GM04503 (cell line): ENCODE results near the gene NEK11.
A peak's percentile ranks its signal among the peaks of the same experiment; 100 is the strongest.
"Not testable (repeated sequence)": the region's sequence is repeated elsewhere in the genome, so short reads cannot be mapped to it uniquely, and the experiment has no call there.

ENCODE experiments used
- DNase-seq: peaks from one replicate; pipeline ENCODE4 v3.0.0-alpha.2; 2012; ENCODE audit warnings: low read depth

The NEK11 gene

DNA sequence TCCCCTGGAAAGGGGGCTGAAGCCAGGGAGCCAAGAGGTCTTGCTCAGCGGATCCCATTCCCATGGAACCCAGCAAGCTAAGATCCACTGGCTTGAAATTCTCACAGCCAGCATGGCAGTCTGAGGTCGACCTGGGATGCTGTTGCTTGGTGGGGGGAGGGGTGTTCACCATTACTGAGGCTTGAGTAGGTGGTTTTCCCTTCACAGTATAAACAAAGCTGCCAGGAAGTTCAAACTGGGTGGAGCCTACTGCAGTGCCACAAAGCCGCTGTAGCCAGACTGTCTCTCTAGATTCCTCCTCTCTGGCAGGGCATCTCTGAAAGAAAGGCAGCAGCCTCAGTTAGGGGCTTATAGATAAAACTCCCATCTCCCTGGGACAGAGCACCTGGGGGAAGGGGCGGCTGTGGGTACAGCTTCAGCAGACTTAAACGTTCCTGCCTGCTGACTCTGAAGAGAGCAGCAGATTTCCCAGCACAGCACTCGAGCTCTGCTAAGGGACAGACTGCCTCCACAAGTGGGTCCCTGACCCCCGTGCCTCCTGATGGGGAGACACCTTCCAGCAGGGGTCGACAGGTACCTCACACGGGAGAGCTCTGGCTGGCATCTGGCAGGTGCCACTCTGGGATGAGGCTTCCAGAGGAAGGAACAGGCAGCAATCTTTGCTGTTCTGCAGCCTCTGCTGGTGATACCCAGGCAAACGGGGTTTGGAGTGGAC, 15.8 kb downstream of the NEK11 start:
- not testable (repeated sequence) for DNase-seq

DNA sequence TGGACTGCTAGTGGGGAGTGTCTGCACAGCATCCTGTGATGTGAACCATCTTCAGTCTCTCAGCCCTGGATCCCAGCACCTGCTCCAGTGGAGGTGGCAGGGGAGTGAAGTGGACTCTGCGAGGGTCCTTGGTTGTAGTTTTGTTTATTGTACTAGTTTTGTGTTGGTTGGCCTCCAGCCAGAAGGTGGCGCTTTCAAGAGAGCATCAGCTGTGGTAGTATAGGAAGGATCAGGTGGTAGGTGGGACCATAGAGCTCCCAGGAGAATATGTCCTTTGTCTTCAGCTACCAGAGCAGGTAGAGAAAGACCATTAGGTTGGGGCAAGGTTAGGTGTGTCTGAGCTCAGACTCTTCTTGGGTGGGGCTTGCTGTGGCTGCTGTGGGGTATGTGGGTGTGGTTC, 20.9 kb downstream of the NEK11 start:
- DNase-seq, result no peak

DNA sequence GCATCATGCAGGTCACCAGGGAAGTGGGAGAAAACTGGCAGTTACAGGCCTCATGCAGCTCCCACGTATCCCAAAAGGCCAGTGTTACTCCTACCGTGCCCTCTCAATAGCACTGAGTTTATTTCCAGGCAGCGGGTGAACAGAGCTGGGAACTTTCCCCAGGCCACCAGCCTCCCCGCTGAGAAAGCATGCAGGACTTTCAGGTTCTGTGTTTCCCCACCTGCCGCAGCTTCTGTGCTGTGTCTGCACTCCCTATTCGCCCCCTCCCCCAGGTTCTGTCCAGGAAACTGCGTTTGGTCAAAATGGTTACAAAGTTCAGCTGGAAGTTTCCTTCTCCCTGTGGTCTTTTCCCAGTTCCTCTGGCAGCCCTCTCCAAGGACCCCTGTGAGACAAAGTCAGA, 21.4 kb downstream of the NEK11 start:
- DNase-seq, result no peak

DNA sequence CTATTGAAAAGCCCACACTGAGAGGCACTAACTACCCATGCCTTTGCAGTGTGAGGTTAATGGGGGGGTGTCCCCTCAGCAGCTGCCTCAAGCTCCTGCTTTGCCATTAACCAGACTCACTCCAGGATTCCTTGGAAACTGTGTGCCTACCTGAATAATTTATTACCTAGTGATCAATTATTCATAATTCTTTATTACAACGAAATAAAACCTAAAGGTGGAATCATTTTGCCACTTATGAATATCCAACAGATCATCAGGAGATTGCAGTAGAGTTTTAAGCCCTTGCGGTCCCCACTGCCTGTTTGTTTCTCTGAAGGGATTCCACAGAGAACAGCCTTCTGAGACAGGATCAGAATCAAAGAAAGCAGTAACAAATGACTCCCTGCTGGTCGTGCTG, 23.3 kb downstream of the NEK11 start:
- no peak for DNase-seq

DNA sequence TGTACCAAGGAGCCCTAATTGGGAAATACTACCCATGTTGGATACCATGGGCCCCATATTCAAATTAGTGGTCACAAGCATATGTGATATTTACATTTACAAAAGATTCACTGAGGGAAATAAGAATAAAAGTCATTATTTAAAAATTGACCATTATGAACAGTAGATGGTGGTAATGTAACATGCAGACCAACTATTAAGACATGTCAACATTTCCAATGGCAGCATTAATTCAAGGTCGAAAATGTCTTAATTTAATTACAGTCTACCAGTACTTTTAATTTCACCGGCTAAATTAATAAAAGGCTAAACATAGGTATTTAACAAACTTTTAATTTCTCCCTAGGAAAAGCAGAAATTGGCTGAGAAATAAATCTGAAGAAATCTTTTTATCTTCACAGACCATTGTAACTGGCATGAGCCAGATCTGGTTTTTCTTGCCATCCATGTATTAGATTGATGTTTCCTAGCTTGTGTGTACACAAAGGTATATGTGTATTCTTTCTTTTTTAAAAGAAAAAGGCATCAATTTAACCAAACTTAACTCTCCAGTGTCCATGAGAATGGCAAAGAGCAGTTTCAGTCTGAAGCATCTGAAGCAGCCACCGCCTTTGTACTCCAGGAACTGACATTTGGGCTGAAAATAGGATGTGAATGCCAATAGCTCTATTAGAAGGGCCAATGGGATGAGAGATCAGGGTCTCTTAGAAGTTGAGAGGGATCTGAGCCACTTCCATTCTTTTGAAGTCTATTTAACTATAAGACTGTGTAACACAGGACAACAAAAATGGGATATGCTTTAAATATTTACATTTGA, 26.6 kb downstream of the NEK11 start:
- DNase-seq, result no peak

- DNase-seq, result no peak
Measured at GRCh38 chr3:131067983-131068382, 41.3 kb downstream of the NEK11 start.

- no peak for DNase-seq
Measured at GRCh38 chr3:131072099-131072559, 45.5 kb downstream of the NEK11 start.

DNA sequence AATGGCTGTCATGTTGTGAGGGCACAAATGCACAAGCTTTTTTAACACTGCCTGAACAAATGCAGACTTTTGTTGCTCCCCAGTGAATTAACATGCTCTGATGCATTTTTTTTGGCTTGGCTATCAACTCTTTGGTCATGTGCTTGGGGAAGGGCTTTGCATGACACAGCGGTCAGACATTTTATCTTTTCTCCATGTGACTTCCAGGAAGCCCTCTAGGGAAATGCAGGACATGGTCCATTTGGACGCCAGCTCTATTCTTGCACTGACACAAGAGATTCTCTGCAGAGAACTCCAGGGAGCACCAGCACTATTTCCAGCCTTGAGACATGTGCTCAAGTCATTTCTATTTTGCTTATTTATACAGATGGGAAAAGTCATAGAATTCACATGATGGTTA, 46.2 kb downstream of the NEK11 start:
- no peak for DNase-seq

DNA sequence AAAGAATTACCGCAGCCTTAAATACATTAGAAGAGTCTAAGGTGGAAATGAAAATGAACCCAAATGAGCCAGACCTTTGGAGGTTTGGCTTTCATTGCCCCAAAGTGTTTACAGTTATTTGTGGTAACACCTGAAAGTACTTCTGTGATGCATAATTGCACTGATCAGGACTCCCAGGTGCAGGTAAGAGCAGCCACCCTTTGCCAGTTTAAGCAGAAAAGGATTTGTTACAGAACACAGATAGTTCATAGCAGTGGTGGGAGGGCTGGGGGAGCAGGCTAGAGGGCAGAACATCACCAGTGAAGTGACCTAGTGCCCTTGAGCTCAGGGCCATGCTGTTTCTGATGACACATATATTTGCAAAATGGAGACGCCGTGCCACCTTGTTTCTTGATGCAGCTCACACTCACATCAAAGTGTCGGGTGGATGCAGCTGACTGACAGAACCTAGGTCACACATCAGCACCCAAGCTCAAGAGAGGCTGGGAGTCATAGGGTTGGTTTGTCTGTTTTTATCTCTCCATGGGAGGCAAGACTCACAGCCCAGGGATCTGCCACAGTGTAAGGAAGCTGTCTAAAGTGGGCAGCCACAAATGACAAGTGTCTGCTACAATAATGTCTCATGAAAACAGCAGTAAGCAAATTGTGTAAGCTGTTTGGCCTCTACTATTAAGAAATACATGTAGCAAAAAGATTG, 49.1 kb downstream of the NEK11 start:
- DNase-seq, result no peak

GRCh38 chr3:131077904-131078303, 51.2 kb downstream of the NEK11 start:
- no peak for DNase-seq

- no peak for DNase-seq
Measured at GRCh38 chr3:131079086-131079485, 52.4 kb downstream of the NEK11 start.

DNA sequence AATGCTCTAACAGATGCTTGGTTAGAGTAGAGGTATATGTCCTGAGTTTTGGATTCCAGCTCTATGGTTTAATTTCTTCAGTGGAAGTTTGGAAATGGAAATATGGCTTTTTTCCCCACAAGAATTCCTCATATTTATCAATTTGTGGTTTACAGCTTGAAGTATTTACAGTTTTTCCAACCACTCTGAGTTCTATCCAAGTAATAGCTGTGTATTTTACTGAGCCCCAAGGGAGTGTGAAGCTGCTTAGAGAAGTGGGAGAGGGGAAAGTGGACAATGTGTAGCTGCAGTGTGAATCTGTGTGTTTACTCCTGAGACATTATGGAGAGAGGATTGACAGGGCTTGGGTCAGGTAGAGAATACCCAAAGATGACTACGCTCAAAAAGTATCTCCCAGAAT, 54.5 kb downstream of the NEK11 start:
- DNase-seq, result peak; percentile 34

DNA sequence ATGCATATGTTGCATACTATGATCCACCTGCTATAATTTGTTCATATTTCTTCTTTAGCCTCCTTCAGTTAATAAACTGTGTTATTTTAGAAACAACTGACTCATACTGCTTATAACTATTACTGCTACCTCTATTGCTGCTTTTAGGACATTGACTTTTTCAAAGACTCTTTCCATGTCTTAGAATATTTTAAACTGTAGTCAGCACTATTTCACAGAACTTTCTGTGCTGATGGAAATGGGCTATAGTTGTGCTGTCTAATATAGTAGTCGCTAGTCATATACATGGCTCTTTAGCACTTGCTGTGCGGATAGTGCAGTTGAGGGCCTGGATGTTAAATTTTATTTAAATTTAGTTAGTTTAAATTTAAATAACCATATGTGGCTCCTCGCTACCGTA, 55.6 kb downstream of the NEK11 start:
- DNase-seq, result no peak

- DNase-seq, result no peak
Measured at GRCh38 chr3:131082871-131083863, 56.5 kb downstream of the NEK11 start.

- no peak for DNase-seq
Measured at GRCh38 chr3:131091768-131092167, 65.1 kb downstream of the NEK11 start.

DNA sequence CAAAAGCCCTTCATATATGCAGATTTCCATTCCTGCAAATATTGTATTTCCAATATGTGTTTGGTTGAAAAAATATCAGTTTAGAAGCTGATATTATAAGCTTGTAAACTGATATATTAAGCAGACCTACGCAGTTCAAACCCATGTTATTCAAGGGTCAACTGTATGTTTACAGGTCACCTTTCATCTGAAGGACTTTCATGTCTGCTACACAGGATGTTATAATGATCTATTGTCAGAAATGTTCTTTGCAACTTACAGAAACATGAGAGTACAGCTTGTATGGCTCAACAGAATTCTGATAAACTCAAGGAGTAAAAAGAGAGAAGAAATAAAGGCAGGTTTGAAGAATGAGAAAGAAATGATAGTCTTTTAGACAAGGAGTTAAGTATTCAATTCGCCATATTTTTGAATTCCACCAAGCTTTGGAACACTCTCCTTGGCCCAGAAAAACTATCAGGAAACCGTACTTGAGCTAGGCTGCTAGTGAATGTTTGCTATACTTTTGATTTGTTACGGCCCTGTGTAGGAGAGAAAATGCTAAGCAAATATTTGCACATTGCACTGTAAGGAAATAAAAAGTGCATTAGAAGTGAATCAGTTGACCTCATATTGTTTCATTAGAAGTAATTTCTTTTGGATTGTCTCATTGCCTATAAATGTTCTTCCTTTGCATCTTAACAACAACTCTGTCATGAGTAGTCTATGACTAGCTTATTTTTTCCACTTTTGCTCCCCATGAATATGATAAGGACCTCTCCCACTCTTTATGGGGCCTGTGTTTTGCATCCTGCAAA, 81.2 kb downstream of the NEK11 start:
- no peak for DNase-seq

GRCh38 chr3:131109156-131109555, 82.5 kb downstream of the NEK11 start:
- no peak for DNase-seq

GRCh38 chr3:131110087-131110486, 83.4 kb downstream of the NEK11 start:
- peak; percentile 44 for DNase-seq

DNA sequence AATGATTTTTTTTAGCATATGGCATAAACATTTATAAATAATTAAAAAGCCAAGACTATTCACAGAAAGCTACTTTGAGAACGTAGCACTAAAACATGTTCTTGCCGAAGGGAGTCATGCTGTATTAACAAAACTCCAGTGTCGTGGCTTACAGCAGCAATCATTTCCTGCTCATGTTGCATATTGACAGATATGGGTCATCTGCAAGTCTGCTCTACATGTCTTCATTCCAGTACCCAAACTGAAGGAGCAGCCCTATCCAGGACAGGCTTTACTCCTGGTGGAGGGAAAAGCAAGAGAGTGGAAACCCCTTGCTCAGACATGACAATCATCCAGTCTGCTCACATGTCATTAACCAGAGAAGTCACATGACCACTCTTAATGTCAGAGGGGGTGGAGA, 87.6 kb downstream of the NEK11 start:
- DNase-seq, result no peak

GRCh38 chr3:131125684-131126083, 99.0 kb downstream of the NEK11 start:
- no peak for DNase-seq

- no peak for DNase-seq
Measured at GRCh38 chr3:131140891-131141290, 114.2 kb downstream of the NEK11 start.
